Body of pancreas (tissue), 4 donors: ENCODE data around the gene TMA7B.

Experiments
- POLR2A ChIP-seq, 3 donors: fragments of 450-650 bp; IDR thresholded peaks; one replicate each; pipeline ENCODE4 v1.6.1; 2016; ENCODE audit warnings: antibody characterized with exemption in 3 of 3, mild to moderate bottlenecking in 2 of 3
- TF ChIP-seq, protein P1 (sequence below), 7 experiments: fragments of 450-650 bp in 4 of 7; fragments of 200-600 bp in 3 of 7; sonication (generic) in 3 of 7; IDR thresholded peaks; one replicate each; pipeline ENCODE4 v1.5.1; 2016 to 2019; ENCODE audit warnings: antibody characterized with exemption in 7 of 7

DNA sequence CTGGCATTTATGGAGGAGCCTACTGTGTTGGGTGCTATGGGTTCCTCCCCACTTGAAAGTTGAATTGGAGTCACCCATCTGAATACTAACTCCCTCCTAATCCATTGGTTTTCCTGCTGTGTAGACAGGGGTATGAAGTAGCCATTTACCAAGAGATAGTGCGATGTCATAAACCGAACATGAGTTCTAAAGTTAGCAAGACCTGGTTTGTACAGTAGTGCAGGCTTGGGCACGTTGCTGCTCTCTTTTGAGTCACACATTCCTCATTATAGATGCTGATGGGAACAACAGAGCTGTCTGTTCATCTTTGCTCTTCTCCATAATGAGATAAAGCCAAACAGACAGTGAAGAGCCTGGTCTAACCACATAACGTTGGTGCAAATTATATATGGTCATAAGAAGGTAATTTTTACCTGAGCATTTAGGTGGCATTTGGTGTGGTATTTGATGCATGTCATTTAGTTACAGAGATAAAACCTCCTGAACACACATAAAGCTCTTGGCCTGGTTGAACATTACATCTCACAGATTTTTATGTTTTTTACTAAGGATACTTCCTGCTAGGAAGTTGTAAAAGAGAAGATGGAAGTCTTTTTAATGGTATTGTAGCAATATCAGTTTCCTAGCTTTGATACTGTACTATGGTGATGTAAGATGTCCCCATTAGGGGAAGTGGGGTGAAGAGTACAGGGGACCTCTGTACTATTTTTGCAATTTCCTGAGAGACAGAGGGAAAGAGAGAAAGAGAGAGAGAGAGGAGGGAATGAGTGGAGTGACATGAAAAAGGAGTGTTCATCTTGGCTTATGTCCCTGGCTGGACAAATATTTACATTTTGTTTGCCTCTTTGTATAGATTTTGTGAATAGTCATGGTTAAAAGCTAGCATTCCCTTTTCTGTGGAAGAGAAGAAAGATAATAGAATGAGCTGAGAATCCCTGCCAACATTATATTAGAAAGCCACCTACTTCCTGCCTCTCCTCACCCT is 31.4 kb upstream of the TMA7B start:
- TF ChIP-seq POLR2A (IDR thresholded peaks at IDR 0.05), result no peak
- TF ChIP-seq, protein P1, sequence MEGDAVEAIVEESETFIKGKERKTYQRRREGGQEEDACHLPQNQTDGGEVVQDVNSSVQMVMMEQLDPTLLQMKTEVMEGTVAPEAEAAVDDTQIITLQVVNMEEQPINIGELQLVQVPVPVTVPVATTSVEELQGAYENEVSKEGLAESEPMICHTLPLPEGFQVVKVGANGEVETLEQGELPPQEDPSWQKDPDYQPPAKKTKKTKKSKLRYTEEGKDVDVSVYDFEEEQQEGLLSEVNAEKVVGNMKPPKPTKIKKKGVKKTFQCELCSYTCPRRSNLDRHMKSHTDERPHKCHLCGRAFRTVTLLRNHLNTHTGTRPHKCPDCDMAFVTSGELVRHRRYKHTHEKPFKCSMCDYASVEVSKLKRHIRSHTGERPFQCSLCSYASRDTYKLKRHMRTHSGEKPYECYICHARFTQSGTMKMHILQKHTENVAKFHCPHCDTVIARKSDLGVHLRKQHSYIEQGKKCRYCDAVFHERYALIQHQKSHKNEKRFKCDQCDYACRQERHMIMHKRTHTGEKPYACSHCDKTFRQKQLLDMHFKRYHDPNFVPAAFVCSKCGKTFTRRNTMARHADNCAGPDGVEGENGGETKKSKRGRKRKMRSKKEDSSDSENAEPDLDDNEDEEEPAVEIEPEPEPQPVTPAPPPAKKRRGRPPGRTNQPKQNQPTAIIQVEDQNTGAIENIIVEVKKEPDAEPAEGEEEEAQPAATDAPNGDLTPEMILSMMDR (IDR thresholded peaks at IDR 0.05), result no peak
